ENCODE measurements around the gene BST1.
"Not testable (repeated sequence)": the region's sequence is repeated elsewhere in the genome, so short reads cannot be mapped to it uniquely, and the experiment has no call there.

DNA sequence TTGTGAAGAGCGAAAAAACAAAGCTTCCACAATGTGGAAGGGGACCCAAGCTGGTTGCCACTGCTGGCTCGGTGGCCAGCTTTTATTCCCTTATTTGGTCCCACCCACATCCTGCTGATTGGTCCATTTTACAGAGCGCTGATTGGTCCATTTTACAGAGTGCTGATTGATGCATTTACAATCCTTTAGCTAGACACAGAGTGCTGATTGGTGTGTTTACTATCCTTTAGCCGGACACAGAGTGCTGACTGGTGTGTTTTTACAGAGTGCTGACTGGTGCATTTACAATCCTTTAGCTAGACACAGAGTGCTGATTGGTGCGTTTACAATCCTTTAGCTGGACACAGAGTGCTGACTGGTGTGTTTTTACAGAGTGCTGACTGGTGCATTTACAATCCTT lies 30.2 kb downstream of the BST1 start:
- TF ChIP-seq, protein P1, sequence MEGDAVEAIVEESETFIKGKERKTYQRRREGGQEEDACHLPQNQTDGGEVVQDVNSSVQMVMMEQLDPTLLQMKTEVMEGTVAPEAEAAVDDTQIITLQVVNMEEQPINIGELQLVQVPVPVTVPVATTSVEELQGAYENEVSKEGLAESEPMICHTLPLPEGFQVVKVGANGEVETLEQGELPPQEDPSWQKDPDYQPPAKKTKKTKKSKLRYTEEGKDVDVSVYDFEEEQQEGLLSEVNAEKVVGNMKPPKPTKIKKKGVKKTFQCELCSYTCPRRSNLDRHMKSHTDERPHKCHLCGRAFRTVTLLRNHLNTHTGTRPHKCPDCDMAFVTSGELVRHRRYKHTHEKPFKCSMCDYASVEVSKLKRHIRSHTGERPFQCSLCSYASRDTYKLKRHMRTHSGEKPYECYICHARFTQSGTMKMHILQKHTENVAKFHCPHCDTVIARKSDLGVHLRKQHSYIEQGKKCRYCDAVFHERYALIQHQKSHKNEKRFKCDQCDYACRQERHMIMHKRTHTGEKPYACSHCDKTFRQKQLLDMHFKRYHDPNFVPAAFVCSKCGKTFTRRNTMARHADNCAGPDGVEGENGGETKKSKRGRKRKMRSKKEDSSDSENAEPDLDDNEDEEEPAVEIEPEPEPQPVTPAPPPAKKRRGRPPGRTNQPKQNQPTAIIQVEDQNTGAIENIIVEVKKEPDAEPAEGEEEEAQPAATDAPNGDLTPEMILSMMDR (optimal IDR thresholded peaks at IDR 0.05 in 1 of 3, IDR thresholded peaks at IDR 0.05 in 1 of 3, conservative IDR thresholded peaks at IDR 0.05 in 1 of 3; ENCODE audit: extremely low read depth in 1 of 3, insufficient read depth in 2 of 3, low read length in 3 of 3), result not testable (repeated sequence)
- not testable (repeated sequence) for TF ChIP-seq EZH2 (IDR thresholded peaks at IDR 0.05; ENCODE audit: low read length)
